Measurements from ENCODE around the gene TENT4A. TPM values are rescaled to one million over a fixed set of nuclear protein-coding genes. Genes with fewer than 3 reads are reported as not detected.
"Not testable (repeated sequence)": the region's sequence is repeated elsewhere in the genome, so short reads cannot be mapped to it uniquely, and the experiment has no call there.

TENT4A gene
- total RNA-seq, 1 experiment from 2014 or later, result 39.3 TPM

DNA sequence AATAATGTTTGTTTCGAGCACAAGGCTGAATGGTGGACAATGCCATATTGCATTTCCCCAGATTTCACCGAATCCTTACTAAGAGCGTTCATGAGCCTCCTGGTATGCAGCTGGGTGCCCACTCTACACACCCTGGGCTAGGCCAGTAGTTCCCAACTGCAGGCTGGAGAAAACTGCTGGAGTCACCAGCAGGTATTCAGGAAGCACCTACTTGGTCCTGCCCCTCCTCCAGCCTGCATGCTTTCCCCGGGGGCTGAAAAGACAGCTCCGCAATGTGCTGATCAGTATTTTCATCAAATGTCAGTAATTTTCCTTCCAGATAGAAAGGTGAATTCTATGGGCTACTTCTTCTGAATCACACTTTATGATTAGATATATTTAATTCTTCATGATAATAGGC, 45.6 kb upstream of the TENT4A start:
- Histone ChIP-seq H3K36me3 (ENCODE audit: low read depth, low read length) (peaks cover 4% of the 10 kb centered on the region), H3K9ac (ENCODE audit: low read length) (no peak overlapping the region), H3K27ac (ENCODE audit: low read length) (no peak overlapping the region), H3K79me2 (ENCODE audit: low read length) (no peaks in the 10 kb centered on the region), H3K27me3 (ENCODE audit: low read length) (no peaks in the 10 kb centered on the region), H3K9me3 (ENCODE audit: low read length) (no peaks in the 10 kb centered on the region), H3F3A (ENCODE audit: low read length, unreplicated experiment) (no peaks in the 10 kb centered on the region), H3K4me2 (ENCODE audit: low read length) (no peak overlapping the region), H3K4me3 (ENCODE audit: low read length) (no peak overlapping the region), H3K9me2 (replicated peaks; ENCODE audit: low read length) (no peaks in the 10 kb centered on the region), H4K20me1 (ENCODE audit: low read length) (no peaks in the 10 kb centered on the region), H3K4me1 (ENCODE audit: insufficient read depth, low read length) (no peaks in the 10 kb centered on the region), H2AFZ (ENCODE audit: low read length) (no peak overlapping the region)
- ATAC-seq, result no peak
- ChIA-PET POLR2A (ENCODE audit: unreplicated experiment) (no interaction called here), CTCF (no interaction called here)
- no peak for DNase-seq
- intact Hi-C loops (cut with micrococcal nuclease), result no loop called here
- TF ChIP-seq EZH2 (IDR thresholded peaks at IDR 0.05; ENCODE audit: low read length, unreplicated experiment), result no peak
- TF ChIP-seq CTCF (conservative IDR thresholded peaks at IDR 0.05; ENCODE audit: low read depth, low read length), result no peak
- TF ChIP-seq EZH2phosphoT487 (IDR thresholded peaks at IDR 0.05; ENCODE audit: borderline replicate concordance, low read length), result no peak
- BruUV-seq (replicated peaks), result no TSS peak

DNA sequence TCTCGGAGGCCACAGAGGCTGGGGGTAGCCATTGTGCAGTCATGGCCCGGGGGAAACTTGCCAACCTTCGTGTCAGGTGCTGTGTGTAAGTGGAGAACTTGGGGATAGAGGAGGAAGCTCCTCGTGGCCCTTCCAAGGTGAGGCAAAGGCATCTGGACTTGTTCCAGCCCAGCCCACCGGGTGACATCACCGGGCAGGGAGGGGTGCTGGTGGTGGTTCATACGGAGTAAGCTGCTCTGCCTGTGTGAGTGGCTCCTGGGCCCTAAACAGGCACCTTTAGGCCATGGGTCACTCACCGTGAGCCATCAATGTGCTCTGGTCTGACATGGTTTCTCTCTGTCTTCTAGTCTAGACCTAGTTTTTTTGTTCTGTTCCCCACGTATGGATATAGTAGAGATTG, 44.5 kb upstream of the TENT4A start:
- CTCF ChIA-PET, ATAC-seq: not testable (repeated sequence)

GRCh38 chr5:6673031-6673430, 40.2 kb upstream of the TENT4A start:
- Histone ChIP-seq H3K27me3 (ENCODE audit: low read length) (no peaks in the 10 kb centered on the region), H3K4me2 (ENCODE audit: low read length) (no peak overlapping the region), H3F3A (ENCODE audit: low read length, unreplicated experiment) (no peaks in the 10 kb centered on the region), H3K79me2 (ENCODE audit: low read length) (no peaks in the 10 kb centered on the region), H3K36me3 (ENCODE audit: low read depth, low read length) (peaks cover 4% of the 10 kb centered on the region; the same call in 1 of the 2 replicates), H3K9me3 (ENCODE audit: low read length) (no peaks in the 10 kb centered on the region), H3K4me1 (ENCODE audit: insufficient read depth, low read length) (no peaks in the 10 kb centered on the region), H3K27ac (ENCODE audit: low read length) (no peak overlapping the region), H3K9ac (ENCODE audit: low read length) (no peak overlapping the region), H3K4me3 (ENCODE audit: low read length) (no peak overlapping the region), H4K20me1 (ENCODE audit: low read length) (no peaks in the 10 kb centered on the region), H2AFZ (ENCODE audit: low read length) (no peak overlapping the region), H3K9me2 (replicated peaks; ENCODE audit: low read length) (no peaks in the 10 kb centered on the region)
- DNase-seq, result no peak
- intact Hi-C loops (cut with micrococcal nuclease), result no loop called here
- no TSS peak for BruUV-seq (replicated peaks)
- ATAC-seq, result no peak
- POLR2A ChIA-PET (ENCODE audit: unreplicated experiment), result no interaction called here
- CTCF ChIA-PET, result no interaction called here
- TF ChIP-seq EZH2phosphoT487 (IDR thresholded peaks at IDR 0.05; ENCODE audit: borderline replicate concordance, low read length) (no peak), CTCF (conservative IDR thresholded peaks at IDR 0.05; ENCODE audit: low read depth, low read length) (no peak), EZH2 (IDR thresholded peaks at IDR 0.05; ENCODE audit: low read length, unreplicated experiment) (no peak)

More for the DNA sequence above, 44.5 kb upstream of the TENT4A start:
- H3K9ac ChIP-seq (ENCODE audit: low read length); H2AFZ ChIP-seq (ENCODE audit: low read length); POLR2A ChIA-PET (ENCODE audit: unreplicated experiment); H3F3A ChIP-seq (ENCODE audit: low read length, unreplicated experiment); H3K27ac ChIP-seq (ENCODE audit: low read length); H3K79me2 ChIP-seq (ENCODE audit: low read length); H3K9me2 ChIP-seq (replicated peaks; ENCODE audit: low read length); H3K4me2 ChIP-seq (ENCODE audit: low read length); H3K36me3 ChIP-seq (ENCODE audit: low read depth, low read length); H3K4me1 ChIP-seq (ENCODE audit: insufficient read depth, low read length); H4K20me1 ChIP-seq (ENCODE audit: low read length); DNase-seq; intact Hi-C loops (cut with micrococcal nuclease); H3K27me3 ChIP-seq (ENCODE audit: low read length); H3K9me3 ChIP-seq (ENCODE audit: low read length); H3K4me3 ChIP-seq (ENCODE audit: low read length); BruUV-seq (replicated peaks): not testable (repeated sequence)

All from PC-3 (cell line).